DOHH2 (cell line): ENCODE results near the gene USP35.

Experiments used
- H3F3A ChIP-seq: fragments of 200-600 bp; sonication (generic), shearing (Covaris generic); 2 replicates; pipeline ENCODE4 v1.6.0; 2016; ENCODE audit warnings: antibody characterized with exemption, mild to moderate bottlenecking; ENCODE audit not compliant: control insufficient read depth, insufficient read depth
- H3K27ac ChIP-seq: fragments of 200-600 bp; sonication (generic); 2 replicates; pipeline ENCODE4 v1.5.1; 2014; ENCODE audit warnings: low read depth, mild to moderate bottlenecking, low read length, moderate library complexity
- H3K27me3 ChIP-seq: fragments of 200-600 bp; sonication (generic); 2 replicates; pipeline ENCODE4 v1.6.1; 2014; ENCODE audit warnings: mild to moderate bottlenecking, low read length, mixed read lengths; ENCODE audit not compliant: control insufficient read depth
- H3K36me3 ChIP-seq: fragments of 200-600 bp; sonication (generic); 2 replicates; pipeline ENCODE4 v1.6.1; 2014; ENCODE audit warnings: mild to moderate bottlenecking, low read length, moderate library complexity, mixed read lengths; ENCODE audit not compliant: control insufficient read depth
- H3K4me1 ChIP-seq: fragments of 200-600 bp; sonication (generic); 2 replicates; pipeline ENCODE4 v1.6.1; 2014; ENCODE audit warnings: mild to moderate bottlenecking, low read length, mixed read lengths; ENCODE audit not compliant: control insufficient read depth
- H3K4me2 ChIP-seq: fragments of 200-600 bp; sonication (generic); 2 replicates; pipeline ENCODE4 v1.6.0; 2014; ENCODE audit warnings: mild to moderate bottlenecking, low read length, moderate library complexity
- H3K4me3 ChIP-seq: fragments of 200-600 bp; sonication (generic); 2 replicates; pipeline ENCODE4 v1.5.1; 2014; ENCODE audit warnings: mild to moderate bottlenecking, low read length, mixed read lengths
- H3K79me2 ChIP-seq: fragments of 200-600 bp; sonication (generic); 2 replicates; pipeline ENCODE4 v1.6.1; 2014; ENCODE audit warnings: mild to moderate bottlenecking, low read length, mixed read lengths; ENCODE audit not compliant: control insufficient read depth
- H3K9me2 ChIP-seq: fragments of 200-600 bp; sonication (generic); replicated peaks from 2 replicates; pipeline ENCODE4 v1.6.1; 2014; ENCODE audit warnings: mild to moderate bottlenecking, low read length, mixed read lengths; ENCODE audit not compliant: control insufficient read depth
- H3K9me3 ChIP-seq: fragments of 200-600 bp; sonication (generic); 2 replicates; pipeline ENCODE4 v1.6.1; 2014; ENCODE audit warnings: antibody characterized with exemption, low read length, mixed read lengths; ENCODE audit not compliant: control insufficient read depth, insufficient read depth
- H4K20me1 ChIP-seq: fragments of 200-600 bp; sonication (generic); 2 replicates; pipeline ENCODE4 v1.6.0; 2014; ENCODE audit warnings: low read depth, mild to moderate bottlenecking, antibody characterized with exemption, low read length, moderate library complexity; ENCODE audit not compliant: control insufficient read depth, insufficient read depth
- CTCF ChIP-seq: fragments of 200-600 bp; sonication (generic); IDR thresholded peaks from one replicate; pipeline ENCODE4 v1.5.1; 2014; ENCODE audit warnings: antibody characterized with exemption, mild to moderate bottlenecking, low read depth, low read length; ENCODE audit not compliant: poor library complexity, severe bottlenecking
- EZH2phosphoT487 ChIP-seq: fragments of 200-600 bp; sonication (generic); IDR thresholded peaks from 2 replicates; pipeline ENCODE4 v1.6.1; 2017; ENCODE audit warnings: borderline replicate concordance, mild to moderate bottlenecking, antibody characterized with exemption, low read length, moderate library complexity, mixed read lengths

USP35 gene

DNA sequence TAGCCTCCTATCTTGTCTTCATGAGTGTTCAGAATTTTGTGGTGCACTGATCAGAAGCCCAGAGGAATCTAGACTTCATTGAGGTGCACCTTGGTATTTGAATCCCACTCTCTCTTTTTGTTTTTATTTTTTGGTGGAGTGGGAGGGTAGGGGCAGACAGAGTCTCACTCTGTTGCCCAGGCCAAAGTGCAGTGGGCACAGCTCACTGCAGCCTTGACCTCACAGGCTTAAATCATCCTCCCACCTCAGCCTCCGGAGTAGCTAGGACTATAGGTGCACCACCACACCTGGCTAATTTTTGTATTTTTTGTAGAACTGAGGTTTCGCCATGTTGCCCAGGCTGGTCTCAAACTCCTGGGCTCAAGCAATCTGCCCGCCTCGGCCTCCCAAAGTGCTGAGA is 38.4 kb upstream of the USP35 start:
- no peaks in the 10 kb centered on the region for H3F3A ChIP-seq
- H3K4me3 ChIP-seq: no peak overlapping the region
- TF ChIP-seq CTCF (no peak), EZH2phosphoT487 (no peak)
- no peaks in the 10 kb centered on the region for H3K9me2 ChIP-seq
- no peaks in the 10 kb centered on the region for H3K79me2 ChIP-seq
- H3K27ac ChIP-seq: no peak overlapping the region
- H3K27me3 ChIP-seq: no peaks in the 10 kb centered on the region
- H4K20me1 ChIP-seq: no peaks in the 10 kb centered on the region
- H3K4me2 ChIP-seq: no peak overlapping the region
- no peaks in the 10 kb centered on the region for H3K4me1 ChIP-seq
- no peaks in the 10 kb centered on the region for H3K9me3 ChIP-seq
- H3K36me3 ChIP-seq: no peaks in the 10 kb centered on the region

DNA sequence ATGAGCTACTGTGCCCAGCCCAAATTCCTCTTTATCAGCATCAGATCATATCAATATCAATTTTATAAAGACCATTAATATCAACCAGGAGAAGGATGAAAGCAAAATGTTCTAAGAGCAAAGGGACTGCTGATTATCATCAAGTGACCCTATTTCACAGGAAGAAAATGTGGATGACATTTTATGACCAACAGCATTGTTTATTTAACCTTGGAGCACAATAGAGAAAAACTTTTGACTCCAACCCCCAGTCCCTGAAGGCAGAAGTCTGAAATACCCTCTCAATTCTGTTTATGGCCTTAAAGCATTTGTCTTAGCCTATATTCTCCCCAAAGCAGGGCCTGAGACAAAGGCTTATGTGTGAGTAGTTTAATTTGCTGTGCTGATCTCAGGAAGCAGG is 38.0 kb upstream of the USP35 start:
- Histone ChIP-seq H3F3A (no peaks in the 10 kb centered on the region), H3K4me3 (no peak overlapping the region), H3K79me2 (no peaks in the 10 kb centered on the region), H3K27ac (no peak overlapping the region), H3K4me1 (no peaks in the 10 kb centered on the region), H3K36me3 (no peaks in the 10 kb centered on the region), H3K9me2 (no peaks in the 10 kb centered on the region), H3K9me3 (no peaks in the 10 kb centered on the region), H3K27me3 (no peaks in the 10 kb centered on the region), H3K4me2 (no peak overlapping the region), H4K20me1 (no peaks in the 10 kb centered on the region)
- TF ChIP-seq EZH2phosphoT487 (no peak), CTCF (no peak)

DNA sequence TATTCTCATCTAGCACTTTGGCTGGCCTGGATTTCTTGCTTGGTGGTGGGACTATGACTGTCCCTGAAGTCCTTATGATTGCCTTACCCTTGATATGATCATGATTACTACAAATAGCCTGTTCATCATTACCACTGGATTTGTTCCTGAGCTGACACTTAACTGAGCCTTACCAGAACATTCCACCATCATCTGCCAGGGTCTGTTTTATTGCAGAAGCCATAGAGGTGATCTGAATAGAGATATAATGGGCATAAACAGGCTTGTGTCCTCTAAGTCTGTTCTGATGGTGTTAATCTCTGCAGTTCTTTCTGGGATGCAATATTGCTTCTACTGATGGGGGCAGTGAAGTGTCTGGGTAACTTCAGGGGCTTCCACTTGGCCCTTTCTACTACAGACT is 36.9 kb upstream of the USP35 start:
- H3K4me1 ChIP-seq: no peaks in the 10 kb centered on the region
- no peaks in the 10 kb centered on the region for H3F3A ChIP-seq
- no peak overlapping the region for H3K4me3 ChIP-seq
- no peaks in the 10 kb centered on the region for H3K36me3 ChIP-seq
- TF ChIP-seq EZH2phosphoT487: no peak
- no peak for TF ChIP-seq CTCF
- no peaks in the 10 kb centered on the region for H3K9me3 ChIP-seq
- H4K20me1 ChIP-seq: no peaks in the 10 kb centered on the region
- no peaks in the 10 kb centered on the region for H3K79me2 ChIP-seq
- no peaks in the 10 kb centered on the region for H3K9me2 ChIP-seq
- H3K27ac ChIP-seq: no peak overlapping the region
- no peaks in the 10 kb centered on the region for H3K27me3 ChIP-seq
- H3K4me2 ChIP-seq: no peak overlapping the region
